ENCODE results near the gene LRIG1.

DNA sequence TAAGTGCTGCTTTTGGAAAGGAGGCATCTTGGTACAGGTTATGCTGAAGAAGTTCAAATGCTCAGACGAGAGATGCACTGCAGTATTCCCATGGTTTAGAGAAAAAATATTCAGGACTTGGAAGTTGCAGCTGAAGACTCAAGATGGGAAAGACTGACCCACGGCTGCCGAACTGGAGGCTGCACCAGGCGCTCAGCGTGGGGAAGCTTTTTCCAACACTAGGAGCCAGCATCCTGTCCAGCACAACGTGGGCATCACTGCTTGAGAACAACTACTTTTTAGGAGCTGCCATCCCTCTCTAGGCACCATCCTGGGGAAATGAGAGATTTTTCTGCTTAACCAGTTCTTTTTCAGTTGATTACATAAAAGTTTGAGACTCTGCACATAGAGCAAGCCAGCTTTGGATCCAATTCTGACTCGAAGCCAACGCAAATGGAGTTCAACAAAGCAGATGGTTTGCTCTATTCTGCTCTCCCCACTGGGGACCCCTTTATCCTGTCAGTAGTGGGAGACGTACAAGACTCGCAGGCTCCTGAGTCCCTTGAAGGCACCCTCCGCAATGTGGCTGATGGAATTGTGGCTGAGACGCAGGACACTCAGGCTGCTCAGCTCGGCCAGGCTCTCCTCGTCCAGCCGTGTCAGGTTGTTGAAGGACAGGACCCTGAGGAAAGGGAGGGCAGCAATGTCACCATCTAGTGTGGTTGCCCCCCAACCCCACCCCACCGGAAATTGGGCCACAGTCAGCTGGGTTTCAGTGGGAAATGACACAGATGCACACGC is 93.8 kb downstream of the LRIG1 start:
- TF ChIP-seq, protein P1, sequence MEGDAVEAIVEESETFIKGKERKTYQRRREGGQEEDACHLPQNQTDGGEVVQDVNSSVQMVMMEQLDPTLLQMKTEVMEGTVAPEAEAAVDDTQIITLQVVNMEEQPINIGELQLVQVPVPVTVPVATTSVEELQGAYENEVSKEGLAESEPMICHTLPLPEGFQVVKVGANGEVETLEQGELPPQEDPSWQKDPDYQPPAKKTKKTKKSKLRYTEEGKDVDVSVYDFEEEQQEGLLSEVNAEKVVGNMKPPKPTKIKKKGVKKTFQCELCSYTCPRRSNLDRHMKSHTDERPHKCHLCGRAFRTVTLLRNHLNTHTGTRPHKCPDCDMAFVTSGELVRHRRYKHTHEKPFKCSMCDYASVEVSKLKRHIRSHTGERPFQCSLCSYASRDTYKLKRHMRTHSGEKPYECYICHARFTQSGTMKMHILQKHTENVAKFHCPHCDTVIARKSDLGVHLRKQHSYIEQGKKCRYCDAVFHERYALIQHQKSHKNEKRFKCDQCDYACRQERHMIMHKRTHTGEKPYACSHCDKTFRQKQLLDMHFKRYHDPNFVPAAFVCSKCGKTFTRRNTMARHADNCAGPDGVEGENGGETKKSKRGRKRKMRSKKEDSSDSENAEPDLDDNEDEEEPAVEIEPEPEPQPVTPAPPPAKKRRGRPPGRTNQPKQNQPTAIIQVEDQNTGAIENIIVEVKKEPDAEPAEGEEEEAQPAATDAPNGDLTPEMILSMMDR (IDR thresholded peaks at IDR 0.05; ENCODE audit: control extremely low read depth in 1 of 3, insufficient read depth in 1 of 3, low read depth in 1 of 3, low read length in 3 of 3) = no peak
- TF ChIP-seq, protein P2, sequence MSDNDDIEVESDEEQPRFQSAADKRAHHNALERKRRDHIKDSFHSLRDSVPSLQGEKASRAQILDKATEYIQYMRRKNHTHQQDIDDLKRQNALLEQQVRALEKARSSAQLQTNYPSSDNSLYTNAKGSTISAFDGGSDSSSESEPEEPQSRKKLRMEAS (IDR thresholded peaks at IDR 0.05) = no peak
- TF ChIP-seq POLR2A (IDR thresholded peaks at IDR 0.05; ENCODE audit: control extremely low read depth in 1 of 2, low read depth in 2 of 2, low read length in 2 of 2) (no peak), CEBPB (IDR thresholded peaks at IDR 0.05; ENCODE audit: low read depth, low read length) (no peak), TEAD4 (IDR thresholded peaks at IDR 0.05; ENCODE audit: low read depth, low read length) (no peak), SIRT6 (IDR thresholded peaks at IDR 0.05; ENCODE audit: low read length) (no peak), SP2 (IDR thresholded peaks at IDR 0.05; ENCODE audit: low read length) (no peak), POLR2AphosphoS5 (IDR thresholded peaks at IDR 0.05; ENCODE audit: low read depth, low read length) (no peak), EGR1 (IDR thresholded peaks at IDR 0.05; ENCODE audit: borderline replicate concordance, low read depth, low read length) (no peak), JUN (IDR thresholded peaks at IDR 0.05; ENCODE audit: low read depth, low read length) (no peak), NRF1 (IDR thresholded peaks at IDR 0.05; ENCODE audit: low read depth, low read length) (no peak), ATF3 (IDR thresholded peaks at IDR 0.05; ENCODE audit: insufficient read depth, low read depth, low read length) (no peak), PHF8 (conservative IDR thresholded peaks at IDR 0.05; ENCODE audit: low read depth, low read length) (no peak), RAD21 (IDR thresholded peaks at IDR 0.05 in 1 of 2, conservative IDR thresholded peaks at IDR 0.05 in 1 of 2; ENCODE audit: low read depth in 2 of 2, low read length in 2 of 2) (no peak)
